Body of pancreas (tissue), 4 donors: ENCODE data around the gene CDH4.

Source experiments
- CTCF ChIP-seq, 7 experiments: fragments of 450-650 bp in 4 of 7; fragments of 200-600 bp in 3 of 7; sonication (generic) in 3 of 7; IDR thresholded peaks; one replicate each; pipeline ENCODE4 v1.5.1; 2016 to 2019; ENCODE audit warnings: antibody characterized with exemption in 7 of 7
- POLR2A ChIP-seq, 3 donors: fragments of 450-650 bp; IDR thresholded peaks; one replicate each; pipeline ENCODE4 v1.6.1; 2016; ENCODE audit warnings: antibody characterized with exemption in 3 of 3, mild to moderate bottlenecking in 2 of 3

DNA sequence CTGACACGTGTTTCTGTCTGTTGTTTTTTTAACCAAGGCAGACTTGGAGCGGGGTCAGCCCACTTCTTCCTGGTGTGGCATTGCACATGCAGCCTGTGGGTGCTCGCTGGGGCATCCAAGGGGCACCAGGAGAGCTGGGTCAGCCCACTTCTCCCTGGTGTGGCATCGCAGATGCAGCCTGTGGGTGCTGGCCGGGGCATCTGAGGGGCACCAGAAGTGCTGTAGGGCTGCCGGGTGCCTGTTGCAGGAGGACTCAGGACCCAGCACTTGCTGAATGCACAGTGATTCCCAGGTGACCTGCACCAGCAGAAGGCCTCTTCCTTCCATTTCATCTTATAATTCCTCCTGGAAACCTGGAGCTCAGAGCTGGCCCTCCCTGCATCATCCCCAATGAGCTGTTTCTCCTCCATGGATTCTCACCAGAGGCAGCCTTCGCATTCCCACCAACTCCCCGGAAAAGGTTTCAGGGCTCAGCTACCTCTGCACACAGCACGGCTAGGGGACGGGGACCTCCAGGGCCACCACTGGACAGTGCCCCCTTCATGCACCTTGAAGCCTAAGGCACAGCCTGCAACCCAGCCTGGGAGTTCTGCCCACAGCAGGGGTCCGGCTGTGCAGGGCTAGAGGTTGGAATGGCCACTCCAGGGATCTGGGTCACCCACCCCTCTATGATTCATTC is 594.8 kb downstream of the CDH4 start:
- TF ChIP-seq CTCF (IDR thresholded peaks at IDR 0.05) (no peak), POLR2A (IDR thresholded peaks at IDR 0.05) (no peak)
